RPMI7951 (cell line): ENCODE measurements around the gene AFF1. TPM values are rescaled to one million over a fixed set of nuclear protein-coding genes. Genes with fewer than 3 reads are reported as not detected.
"Not testable (repeated sequence)": the region's sequence is repeated elsewhere in the genome, so short reads cannot be mapped to it uniquely, and the experiment has no call there.

Experiments used
- DNase-seq: peaks from one replicate; pipeline ENCODE4 v3.0.0-alpha.2; 2012; ENCODE audit warnings: low read depth
- total RNA-seq: library from RNA; depleted of rRNA; stranded (reverse); fragments of >200 nt; shearing (Covaris generic); gene quantifications from 2 replicates; pipeline ENCODE4 v1.2.3, GENCODE V29; 2014

AFF1 gene
- total RNA-seq, 1 experiment from 2014 or later: 9.5 TPM

DNA sequence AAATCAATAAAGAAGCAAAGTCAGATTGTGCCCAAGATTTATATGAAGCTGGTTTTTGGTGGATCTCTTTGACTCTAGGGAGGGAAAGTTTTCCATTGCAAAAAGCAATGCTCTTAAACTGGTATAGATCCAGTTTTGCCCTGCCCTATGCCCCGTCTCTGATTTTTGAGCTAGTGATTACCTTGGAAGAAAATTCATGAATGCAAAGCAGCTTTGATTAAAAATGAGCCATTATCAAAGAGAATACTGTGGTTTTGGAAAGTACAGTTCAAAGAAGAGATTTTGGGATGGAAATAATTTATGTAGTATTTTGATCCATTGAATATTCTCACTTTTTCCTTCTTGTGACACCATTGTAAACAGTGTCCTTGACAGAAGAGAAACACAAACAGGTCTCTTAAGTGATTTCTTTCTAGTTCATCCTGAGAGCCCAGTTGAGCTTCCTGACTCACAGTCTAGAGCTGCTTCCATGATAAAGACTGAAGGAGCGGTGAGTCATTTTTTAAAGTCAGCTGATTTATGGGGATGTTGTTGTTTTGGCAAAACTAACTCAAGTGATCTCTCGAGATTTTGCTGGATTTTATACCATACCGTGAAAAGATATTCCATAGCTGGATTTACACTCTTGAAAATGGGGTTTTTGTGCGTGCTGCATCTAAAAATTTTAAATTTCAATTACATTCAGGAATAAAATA is 76.7 kb downstream of the AFF1 start:
- peak; percentile 81 for DNase-seq

DNA sequence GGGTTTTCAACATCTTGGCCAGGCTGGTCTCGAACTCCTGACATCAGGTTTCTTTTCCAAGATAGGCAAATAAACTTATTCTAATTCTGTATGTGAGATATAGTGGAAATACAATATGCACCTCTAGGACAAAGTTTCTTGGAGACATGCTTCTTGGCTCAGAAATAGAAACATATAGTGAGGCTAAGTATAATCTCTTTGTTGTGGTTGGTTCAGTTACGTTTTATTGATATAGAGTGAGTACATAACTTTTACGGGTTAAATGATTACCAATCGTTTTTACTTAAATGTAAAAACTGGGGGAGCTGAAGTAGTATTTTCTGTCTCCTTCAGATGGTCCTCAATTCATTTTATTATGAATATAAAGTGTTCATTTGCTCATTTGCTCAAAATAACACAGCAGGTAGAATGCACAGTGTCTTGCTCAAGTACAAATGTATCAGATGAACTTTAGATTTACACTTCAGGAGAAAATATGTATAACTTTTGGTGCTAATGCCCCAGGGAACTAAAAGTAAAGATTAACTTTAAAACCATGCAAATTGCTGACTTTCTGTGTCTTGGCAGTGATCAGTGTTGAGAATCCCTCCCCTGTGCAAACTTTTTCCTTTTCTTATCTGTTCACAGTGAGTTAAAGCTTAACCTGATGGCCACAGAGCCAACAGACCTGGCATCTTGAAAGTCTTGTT is 77.6 kb downstream of the AFF1 start:
- no peak for DNase-seq

DNA sequence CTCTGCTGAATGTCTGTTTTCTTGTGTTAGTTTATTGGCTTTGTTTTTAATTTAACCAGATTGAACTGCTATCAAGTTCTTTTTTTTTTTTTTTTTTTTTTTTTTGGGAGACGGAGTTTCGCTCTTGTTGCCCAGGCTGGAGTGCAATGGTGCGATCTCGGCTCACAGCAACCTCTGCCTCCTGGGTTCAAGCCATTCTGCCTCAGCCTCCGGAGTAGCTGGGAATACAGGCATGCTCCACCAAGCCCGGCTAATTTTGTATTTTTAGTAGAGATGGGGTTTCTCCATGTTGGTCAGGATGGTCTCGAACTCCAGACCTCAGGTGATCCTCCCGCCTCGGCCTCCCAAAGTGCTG is 78.1 kb downstream of the AFF1 start:
- DNase-seq: not testable (repeated sequence)

DNA sequence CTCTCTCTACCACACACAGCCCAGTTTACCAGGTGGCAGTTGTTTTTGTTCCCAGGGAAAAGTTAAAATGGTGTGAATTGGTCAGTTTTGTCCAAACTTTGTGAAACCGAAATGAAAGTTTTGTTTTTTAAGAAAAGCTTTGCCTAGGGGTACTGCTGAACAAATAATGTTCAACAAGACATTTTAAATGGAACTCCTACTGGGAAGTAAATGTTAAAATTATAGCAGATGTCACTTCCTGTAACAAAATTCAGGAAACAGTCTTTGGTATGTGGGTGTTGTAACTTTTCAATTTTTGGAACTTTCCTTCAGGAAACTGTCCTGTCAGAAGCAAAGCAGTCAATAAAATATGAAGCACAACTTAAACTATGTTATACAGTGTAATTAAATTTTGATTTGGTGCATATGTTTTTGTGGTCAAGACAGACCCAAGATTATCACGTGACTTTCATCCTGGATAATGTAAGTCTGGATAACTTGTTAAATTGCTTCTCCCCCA is 79.5 kb downstream of the AFF1 start:
- DNase-seq: no peak

DNA sequence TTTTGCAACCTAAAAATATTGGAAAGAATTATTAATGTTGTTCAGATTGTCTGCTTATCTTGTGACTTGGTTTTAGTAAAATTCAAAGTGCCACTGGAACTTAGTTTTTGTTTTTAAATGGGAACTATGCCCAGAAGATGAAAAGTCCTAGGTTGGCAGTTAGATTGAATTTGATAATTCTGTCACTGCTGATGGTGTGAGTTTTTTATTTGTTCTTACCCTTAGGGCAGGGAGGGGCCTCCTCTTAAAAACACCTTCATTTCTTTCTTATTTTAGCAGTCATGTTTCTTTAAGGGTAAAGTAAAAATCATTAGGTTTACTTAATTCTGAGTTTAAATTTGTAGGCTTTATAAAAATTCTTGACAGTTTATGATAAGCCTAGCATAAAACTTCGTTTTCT is 80.6 kb downstream of the AFF1 start:
- no peak for DNase-seq

DNA sequence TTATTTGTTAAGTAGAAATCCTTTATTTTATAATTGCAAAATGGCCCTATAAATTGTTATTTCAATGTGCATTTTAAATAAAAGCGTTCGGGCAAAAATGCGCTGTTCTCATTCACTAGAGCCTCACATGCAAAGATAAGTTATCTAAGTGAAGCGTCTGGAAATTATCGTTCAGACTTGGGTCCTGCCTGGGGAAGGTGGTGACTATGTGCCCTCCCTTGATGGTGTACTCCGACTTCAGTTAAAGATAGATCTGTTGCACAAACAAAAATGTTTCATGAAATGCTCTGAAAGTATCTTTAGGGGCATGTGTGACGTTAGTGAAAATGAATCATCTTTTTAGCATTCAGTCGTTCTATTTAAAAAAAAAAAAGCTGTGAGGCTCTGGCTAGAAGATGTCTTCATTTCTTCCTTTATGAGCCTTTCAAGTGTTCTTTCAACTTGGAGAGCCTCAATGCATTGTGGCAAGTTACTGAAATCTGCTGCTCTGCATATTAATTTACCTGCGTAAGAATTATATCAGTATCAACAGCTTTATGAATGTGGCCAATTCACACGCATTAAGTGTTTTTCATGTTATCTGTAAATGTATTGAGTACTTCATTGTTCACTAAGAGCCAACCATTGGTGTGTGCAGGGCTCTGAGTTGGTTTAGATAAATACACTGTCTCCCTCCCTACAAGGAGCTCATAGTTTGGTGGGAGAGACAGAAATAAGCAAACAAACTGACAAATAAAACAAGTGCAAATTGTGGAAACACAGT is 83.0 kb downstream of the AFF1 start:
- DNase-seq: peak; percentile 44

DNA sequence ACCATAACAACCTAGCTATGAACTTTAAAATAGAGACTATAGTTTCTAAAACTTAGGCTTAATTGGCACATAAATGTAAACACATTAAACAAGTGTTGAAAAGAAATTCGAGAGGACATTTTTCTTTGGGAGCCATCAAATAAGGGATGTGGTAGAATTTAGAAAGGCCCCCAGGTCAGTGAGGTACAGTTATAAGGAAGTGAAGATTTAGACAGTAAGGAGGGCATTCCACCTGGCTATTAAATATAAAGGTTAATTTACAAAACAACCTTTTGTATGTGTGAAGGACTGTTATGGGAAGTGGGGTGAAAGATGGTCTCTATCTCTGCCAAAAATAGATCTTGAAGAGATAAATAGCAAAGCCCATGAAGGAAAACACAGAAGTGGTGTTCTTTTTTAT is 83.9 kb downstream of the AFF1 start:
- no peak for DNase-seq

DNA sequence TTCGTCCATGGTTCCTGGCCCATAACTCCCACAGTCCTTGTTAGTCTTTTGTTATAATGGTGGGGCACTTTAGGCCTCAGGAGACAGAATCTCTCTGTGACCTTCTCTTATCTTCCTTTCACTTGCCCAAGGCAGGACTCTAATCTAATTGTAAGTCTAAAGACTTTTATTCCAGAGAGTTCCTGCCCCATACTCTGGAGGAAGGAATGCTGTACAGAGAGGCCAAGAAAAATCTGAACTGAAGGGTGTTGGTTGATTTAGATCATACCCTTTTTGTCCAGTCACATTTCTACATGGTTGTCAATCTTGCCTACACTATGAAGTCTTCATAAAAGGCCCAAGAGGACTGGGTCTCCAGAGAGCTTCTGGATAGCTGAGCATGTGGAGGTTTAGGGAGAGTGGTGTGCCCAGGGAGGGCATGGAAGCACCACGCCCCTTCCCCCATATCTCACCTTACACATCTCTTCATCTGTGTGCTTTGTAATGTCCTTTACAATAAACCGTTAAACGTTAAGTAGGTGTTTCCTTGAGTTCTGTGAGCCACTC is 84.5 kb downstream of the AFF1 start:
- DNase-seq: no peak

DNA sequence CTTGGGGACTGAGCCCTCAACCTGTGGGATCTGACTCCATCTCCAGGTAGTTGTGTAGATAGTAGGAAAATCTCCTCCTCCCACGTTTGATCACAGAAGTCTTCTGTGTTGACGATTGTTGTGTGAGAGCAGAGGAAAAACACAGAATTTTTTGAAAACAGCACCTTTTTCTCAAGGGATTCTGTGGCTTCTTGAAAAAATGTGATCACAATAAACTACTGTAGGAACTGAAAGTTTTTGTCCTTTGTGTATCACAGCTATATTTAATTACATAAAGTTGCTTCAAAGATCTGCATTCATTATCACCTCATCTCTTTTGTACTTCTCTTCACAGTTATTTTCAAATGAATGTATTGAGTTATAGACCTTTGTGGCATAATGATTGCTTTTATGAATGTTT is 85.1 kb downstream of the AFF1 start:
- DNase-seq: no peak

DNA sequence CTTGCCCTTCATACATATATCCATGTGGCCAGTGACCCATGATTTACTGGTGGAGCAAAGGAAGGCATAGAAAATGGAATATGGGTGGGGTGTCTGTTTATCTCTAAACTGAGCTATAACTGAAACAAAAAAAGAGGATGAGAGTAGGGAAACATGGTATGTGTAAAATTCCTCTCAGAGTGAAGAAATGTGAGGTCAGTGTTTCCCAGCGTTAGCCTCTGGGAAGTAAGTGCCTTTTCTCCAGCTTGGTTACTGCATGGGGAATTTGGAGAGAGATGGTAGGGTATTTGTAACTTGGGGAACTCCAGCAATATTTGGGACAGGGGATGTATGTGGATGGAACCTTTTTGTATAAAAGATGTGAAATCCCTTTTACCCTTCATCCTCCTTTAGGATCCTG is 89.4 kb downstream of the AFF1 start:
- DNase-seq: no peak

DNA sequence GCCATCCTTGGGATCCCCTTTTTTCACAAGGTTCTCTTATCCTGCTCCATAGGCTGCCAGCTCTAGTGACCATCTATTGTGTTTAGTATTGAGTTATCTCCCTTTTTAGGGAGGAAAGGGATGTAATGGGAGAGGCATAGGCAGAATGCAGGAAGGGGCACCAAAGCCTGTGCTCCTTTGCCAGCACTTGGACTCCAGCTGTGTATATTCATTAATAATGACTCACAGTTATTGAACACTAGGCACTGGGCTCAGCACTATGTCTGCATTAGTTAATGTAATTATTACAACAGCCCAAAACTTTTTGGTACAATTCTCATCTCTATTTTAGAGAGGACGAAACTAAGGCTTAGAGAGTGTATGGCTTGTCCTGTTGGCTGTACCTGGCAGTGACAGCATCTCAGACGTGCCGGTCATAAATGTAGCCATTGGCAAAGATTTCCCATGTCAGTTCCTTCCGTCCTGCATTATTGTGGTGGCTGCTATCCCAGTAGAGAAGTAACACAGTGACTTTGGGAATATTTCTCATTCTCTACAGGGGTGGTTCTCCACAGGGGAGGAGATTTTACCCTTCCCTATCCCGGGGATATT is 90.3 kb downstream of the AFF1 start:
- DNase-seq: no peak

DNA sequence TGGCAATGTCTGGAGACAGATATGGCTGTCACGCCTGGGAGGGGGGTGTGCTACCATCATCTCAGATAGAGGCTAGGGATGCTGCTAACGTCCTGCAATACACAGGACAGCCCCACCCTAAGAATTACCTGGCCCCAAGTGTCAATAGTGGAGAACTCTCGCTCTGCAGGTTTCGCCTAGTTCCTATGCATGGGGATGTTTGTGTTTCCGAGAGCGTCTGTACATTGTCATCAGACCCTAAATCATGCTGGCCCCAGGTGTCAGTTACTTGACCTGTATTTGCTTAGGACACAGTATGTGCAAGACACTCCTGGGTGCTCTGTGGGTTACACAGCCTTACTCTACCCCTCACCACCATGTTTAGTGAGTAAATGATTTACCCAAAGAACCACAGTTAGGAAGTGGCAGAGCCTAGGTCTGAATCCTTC is 90.8 kb downstream of the AFF1 start:
- DNase-seq: no peak

DNA sequence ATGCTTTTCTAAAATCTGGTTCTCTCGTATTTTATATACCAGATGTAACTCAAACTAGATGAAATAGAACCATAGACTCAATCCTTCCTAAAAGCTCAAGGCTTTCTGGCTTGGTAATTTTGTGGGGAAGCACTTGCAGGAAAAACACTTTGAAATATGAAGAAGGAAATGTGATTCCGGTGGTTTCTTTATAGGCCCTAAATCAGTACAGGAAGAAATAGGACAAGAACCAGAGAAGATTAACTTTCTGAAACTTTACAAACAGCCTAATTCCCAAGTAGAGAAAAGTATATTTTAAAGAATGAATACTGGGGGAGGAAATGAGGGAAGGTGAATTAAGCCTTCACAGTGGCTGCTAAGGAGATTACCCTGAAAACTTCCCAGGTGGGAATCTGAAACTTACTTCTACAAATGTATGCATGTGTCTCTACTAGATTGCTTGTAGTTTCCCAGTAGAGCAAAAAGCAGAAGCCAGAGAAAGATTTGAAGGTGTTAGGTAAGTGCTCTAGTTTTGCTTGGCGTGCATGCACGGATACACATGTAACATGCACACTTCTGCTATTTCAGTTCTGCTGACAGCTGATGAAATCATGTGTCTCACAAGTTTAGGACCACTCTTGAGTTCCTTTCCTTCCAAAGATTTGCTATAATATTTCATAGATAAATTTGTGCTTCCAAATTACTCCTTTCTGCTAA is 92.1 kb downstream of the AFF1 start:
- DNase-seq: no peak

DNA sequence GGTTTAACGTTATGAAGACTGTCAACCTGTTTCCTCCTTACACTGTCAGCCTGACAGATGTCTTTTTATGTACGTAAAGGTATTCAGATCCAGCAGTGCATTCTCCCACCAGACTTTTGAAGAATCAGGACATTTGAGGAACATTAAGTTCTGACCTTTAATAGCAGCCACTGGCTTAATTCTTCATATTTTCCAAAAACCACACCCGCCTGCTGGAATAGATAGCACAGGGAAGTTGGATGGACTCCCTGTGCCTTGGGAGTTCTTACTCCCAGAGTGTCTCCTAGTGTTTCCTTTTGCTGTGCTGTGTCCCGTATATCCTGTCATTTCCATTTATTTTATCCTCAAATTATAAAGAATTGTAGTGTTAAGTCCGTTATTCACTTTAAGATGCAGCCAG is 94.5 kb downstream of the AFF1 start:
- no peak for DNase-seq

DNA sequence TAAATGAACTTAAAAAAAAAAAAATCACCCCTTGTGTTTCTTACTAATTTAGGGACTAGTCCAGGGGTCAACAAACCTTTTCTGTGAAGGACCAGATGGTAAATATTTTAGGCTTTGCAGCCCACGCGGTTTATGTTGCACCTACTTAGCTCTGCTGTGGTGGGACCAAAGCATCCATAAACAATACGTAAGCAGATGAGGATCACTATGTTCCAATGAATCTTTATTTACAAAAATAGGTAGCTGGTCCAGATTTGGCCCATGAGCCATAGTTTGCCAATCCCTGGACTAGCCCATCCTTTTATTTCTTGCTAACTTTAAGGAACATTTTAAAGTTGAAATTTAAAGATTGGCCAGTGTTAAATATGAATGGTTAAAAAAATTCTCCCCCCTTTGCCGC is 95.3 kb downstream of the AFF1 start:
- no peak for DNase-seq

DNA sequence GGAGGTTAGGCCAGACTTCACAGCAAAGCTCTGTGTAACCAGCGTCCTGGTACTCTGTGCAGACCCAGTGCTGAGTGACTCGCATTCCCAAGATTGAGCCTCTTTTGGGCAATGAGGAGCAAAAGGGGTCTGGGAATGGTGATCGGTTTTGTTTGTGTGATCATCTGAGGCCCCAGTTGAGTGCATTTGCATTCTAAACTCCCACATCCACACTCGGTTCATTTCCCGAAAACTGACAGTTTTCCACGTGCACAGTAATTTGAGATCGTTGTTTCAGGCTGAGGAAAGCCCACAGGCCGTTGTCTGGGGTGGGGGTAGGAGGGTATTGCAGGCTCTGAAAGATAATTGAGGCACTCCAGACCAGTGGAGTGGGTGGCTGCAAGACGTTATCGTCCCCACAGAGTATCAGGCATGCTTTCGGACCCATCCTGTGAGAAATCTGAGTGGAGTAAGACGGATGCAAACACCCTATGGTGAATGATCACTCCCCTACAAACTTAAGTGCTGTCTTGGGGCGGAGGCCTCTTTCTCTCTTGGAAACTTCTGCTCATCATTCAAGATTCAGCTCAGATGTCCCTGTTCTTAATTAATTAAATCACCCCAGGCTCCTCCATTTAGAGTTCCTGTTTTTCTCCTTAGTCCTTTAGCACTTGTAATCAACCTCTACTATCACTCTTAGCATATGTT is 96.1 kb downstream of the AFF1 start:
- peak; percentile 7 for DNase-seq

DNA sequence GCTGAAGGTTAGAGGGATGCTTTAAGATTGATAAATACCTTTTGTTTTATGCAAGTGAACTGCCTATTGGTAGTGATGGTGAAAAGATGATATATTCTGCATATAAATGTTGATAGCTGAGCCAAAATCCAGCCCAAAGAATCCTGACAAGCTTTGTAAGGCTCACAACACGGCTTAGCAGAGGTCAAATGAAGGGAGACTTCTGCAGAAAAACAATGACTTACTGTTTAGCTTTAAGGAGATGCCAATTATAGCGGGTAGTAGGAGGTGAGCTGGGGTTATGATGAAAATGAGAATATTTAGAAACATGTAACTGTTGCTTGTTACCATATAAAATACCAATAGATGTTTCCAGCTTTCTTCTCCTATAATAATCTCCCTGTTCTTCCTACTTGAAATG is 97.1 kb downstream of the AFF1 start:
- DNase-seq: no peak

DNA sequence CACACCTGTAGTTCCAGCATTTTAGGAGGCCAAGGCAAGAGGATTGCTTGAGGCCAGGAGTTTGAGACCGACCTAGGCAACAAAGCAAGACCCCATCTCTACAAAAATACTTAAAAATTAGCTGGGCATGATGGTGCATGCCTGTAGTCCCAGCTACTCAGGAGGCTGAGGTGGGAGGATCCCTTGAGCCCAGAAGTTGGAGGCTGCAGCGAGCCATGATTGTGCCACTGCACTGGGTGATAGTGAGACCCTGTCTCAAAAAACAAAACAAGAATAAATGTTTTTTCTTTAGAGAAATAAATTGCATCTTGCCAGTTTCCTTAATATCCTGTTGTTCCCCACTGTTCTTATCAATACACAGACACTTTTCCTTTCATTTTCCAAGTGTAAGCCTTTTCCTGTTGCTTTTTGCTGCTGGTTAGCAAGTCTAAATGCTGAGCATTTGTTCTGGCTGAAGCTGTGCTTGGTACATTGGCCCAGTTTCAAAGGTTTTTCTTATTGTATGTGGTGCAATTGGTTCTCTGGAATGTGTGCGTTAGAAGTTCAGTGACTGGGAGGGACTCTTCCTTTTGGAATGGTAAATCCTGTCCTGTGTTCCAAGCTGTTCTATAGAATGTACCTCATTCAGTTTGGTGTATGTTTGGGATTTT is 98.2 kb downstream of the AFF1 start:
- DNase-seq: peak; percentile 75

DNA sequence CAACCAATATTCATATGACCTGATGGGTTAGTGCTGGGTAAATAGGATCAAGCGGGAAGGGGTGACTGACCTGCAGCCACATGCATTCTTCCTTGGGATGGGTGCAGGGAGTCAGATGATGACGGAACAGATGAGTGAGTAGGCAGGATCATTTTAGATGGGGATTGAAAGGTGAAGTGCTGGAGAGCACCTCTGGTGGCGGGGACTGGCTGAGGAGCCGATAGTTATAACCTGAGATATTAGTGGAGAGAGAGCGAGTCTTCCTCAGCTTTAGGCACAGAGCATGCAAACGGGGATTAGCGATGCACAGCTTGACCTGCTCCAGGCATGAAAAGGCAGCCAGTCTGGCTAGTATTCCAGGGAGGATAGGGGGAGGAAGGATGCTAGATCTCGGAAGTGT is 99.1 kb downstream of the AFF1 start:
- DNase-seq: no peak

DNA sequence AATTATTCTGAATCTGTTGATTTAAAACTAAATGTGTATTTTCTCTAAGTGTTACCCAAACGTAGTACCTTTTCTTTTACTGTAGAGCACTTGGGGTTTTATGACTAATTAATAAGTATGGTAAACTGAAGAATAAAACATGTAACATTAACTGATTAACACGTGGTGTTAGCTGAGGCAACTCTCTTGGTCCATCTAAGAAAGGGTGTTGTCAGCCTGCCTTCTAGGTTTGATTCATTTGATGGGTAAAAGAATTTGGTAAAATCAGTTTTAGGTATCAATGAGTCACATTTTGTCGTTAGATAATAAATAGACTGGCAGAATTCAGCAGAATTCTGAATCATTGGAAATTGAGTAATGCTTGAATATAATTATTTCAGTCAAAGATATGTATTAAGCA is 99.7 kb downstream of the AFF1 start:
- no peak for DNase-seq
